GM19328 (cell line): ENCODE results near the gene TBC1D1.

Experiments
- ATAC-seq: cut with Tn5 transposase; IDR thresholded peaks from one replicate; pipeline ENCODE4 v1.9.1; 2021; ENCODE audit warnings: mild to moderate bottlenecking, moderate library complexity; ENCODE audit not compliant: unreplicated experiment

Gene TBC1D1

GRCh38 chr4:38161208-38162113 is 270.6 kb downstream of the TBC1D1 start:
- ATAC-seq = no peak

GRCh38 chr4:38162240-38162784 is 271.4 kb downstream of the TBC1D1 start:
- no peak for ATAC-seq

GRCh38 chr4:38163216-38164006 is 272.5 kb downstream of the TBC1D1 start:
- ATAC-seq = no peak

- ATAC-seq = no peak
Measured at GRCh38 chr4:38164346-38164745, 273.5 kb downstream of the TBC1D1 start.

- ATAC-seq = no peak
Measured at GRCh38 chr4:38166082-38166481, 275.2 kb downstream of the TBC1D1 start.

- no peak for ATAC-seq
Measured at GRCh38 chr4:38166768-38167167, 275.9 kb downstream of the TBC1D1 start.

GRCh38 chr4:38167973-38168372 is 277.1 kb downstream of the TBC1D1 start:
- no peak for ATAC-seq

- no peak for ATAC-seq
Measured at GRCh38 chr4:38169524-38169923, 278.6 kb downstream of the TBC1D1 start.

- ATAC-seq = no peak
Measured at GRCh38 chr4:38170338-38171169, 279.7 kb downstream of the TBC1D1 start.

GRCh38 chr4:38172078-38172477 is 281.2 kb downstream of the TBC1D1 start:
- no peak for ATAC-seq

GRCh38 chr4:38173935-38174518 is 283.1 kb downstream of the TBC1D1 start:
- no peak for ATAC-seq

- no peak for ATAC-seq
Measured at GRCh38 chr4:38174801-38175200, 283.9 kb downstream of the TBC1D1 start.

GRCh38 chr4:38176165-38176564 is 285.3 kb downstream of the TBC1D1 start:
- ATAC-seq = no peak

- ATAC-seq = no peak
Measured at GRCh38 chr4:38177035-38177546, 286.2 kb downstream of the TBC1D1 start.

GRCh38 chr4:38177641-38178391 is 286.9 kb downstream of the TBC1D1 start:
- ATAC-seq = no peak

GRCh38 chr4:38178392-38178995 is 287.6 kb downstream of the TBC1D1 start:
- ATAC-seq = no peak

- no peak for ATAC-seq
Measured at GRCh38 chr4:38179690-38180377, 288.9 kb downstream of the TBC1D1 start.

GRCh38 chr4:38180456-38180855 is 289.6 kb downstream of the TBC1D1 start:
- no peak for ATAC-seq
